ENCODE measurements around the gene FAM107A.

GRCh38 chr3:58522759-58523425 is 54.3 kb downstream of the FAM107A start:
- TF ChIP-seq POLR2AphosphoS5 (IDR thresholded peaks at IDR 0.05; ENCODE audit: borderline replicate concordance, low read depth, low read length) (no peak), EZH2 (IDR thresholded peaks at IDR 0.05) (no peak)

Data from SK-N-MC (cell line).